Neural cell (in vitro differentiated cells): ENCODE results near the gene PBX3. TPM values are rescaled to one million over a fixed set of nuclear protein-coding genes. Genes with fewer than 3 reads are reported as not detected.

ENCODE experiments used
- H2AFZ ChIP-seq: fragments of 200-600, 300-800 bp; sonication (generic), shearing (Covaris generic); 2 replicates; pipeline ENCODE4 v1.6.0; 2014; ENCODE audit warnings: low read depth, mild to moderate bottlenecking, antibody characterized with exemption, low read length, moderate library complexity
- H3F3A ChIP-seq: fragments of 200-600 bp; shearing (Covaris generic); 2 replicates; pipeline ENCODE4 v1.6.1; 2016; ENCODE audit warnings: mild to moderate bottlenecking, moderate library complexity, mixed read lengths, antibody characterized with exemption, low read length; ENCODE audit not compliant: insufficient read depth, poor library complexity, severe bottlenecking
- H3K27ac ChIP-seq: fragments of 200-600, 300-800 bp; sonication (generic), shearing (Covaris generic); 2 replicates; pipeline ENCODE4 v1.5.1; 2014; ENCODE audit warnings: mild to moderate bottlenecking, low read length, moderate library complexity
- H3K27me3 ChIP-seq: fragments of 300-800, 200-600 bp; sonication (generic), shearing (Covaris generic); 2 replicates; pipeline ENCODE4 v1.6.0; 2014; ENCODE audit warnings: mild to moderate bottlenecking, low read depth, low read length, moderate library complexity; ENCODE audit not compliant: insufficient read depth
- H3K36me3 ChIP-seq: fragments of 300-800, 200-600 bp; sonication (generic), shearing (Covaris generic); 2 replicates; pipeline ENCODE4 v1.5.1; 2014; ENCODE audit warnings: mild to moderate bottlenecking, antibody characterized with exemption, low read length, moderate library complexity; ENCODE audit not compliant: insufficient read depth
- H3K4me2 ChIP-seq: fragments of 300-800, 200-600 bp; sonication (generic), shearing (Covaris generic); 2 replicates; pipeline ENCODE4 v1.6.0; 2014; ENCODE audit warnings: mild to moderate bottlenecking, low read length
- H3K4me3 ChIP-seq: fragments of 300-800, 200-600 bp; sonication (generic), shearing (Covaris generic); 2 replicates; pipeline ENCODE4 v1.5.1; 2014; ENCODE audit warnings: mild to moderate bottlenecking, low read length, moderate library complexity
- H3K79me2 ChIP-seq: fragments of 200-600 bp; shearing (Covaris generic); replicated peaks from 2 replicates; pipeline ENCODE4 v1.6.0; 2014; ENCODE audit warnings: mild to moderate bottlenecking, low read length, moderate library complexity; ENCODE audit not compliant: insufficient read depth
- H3K9ac ChIP-seq: fragments of 300-800, 200-600 bp; sonication (generic), shearing (Covaris generic); 2 replicates; pipeline ENCODE4 v1.6.1; 2016; ENCODE audit warnings: mild to moderate bottlenecking, low read length, mixed read lengths
- H3K9me2 ChIP-seq: fragments of 200-600 bp; shearing (Covaris generic); 2 replicates; pipeline ENCODE4 v1.6.1; 2016; ENCODE audit warnings: mild to moderate bottlenecking, low read length, mixed read lengths; ENCODE audit not compliant: insufficient read depth
- H3K9me3 ChIP-seq: fragments of 200-600, 300-800 bp; sonication (generic), shearing (Covaris generic); 2 replicates; pipeline ENCODE4 v1.6.1; 2016; ENCODE audit warnings: mild to moderate bottlenecking, mixed run types, low read length, moderate library complexity, mixed read lengths
- H4K20me1 ChIP-seq: fragments of 200-600 bp; shearing (Covaris generic); 2 replicates; pipeline ENCODE4 v1.6.1; 2016; ENCODE audit warnings: mild to moderate bottlenecking, mixed run types; ENCODE audit not compliant: insufficient read depth
- EP300 ChIP-seq: fragments of 450-650 bp; conservative IDR thresholded peaks from 2 replicates; pipeline ENCODE4 v1.6.1; 2014; ENCODE audit warnings: antibody characterized with exemption, mild to moderate bottlenecking, moderate library complexity; ENCODE audit not compliant: poor library complexity, severe bottlenecking
- EZH2 ChIP-seq: fragments of 200-600, 300-800 bp; shearing (Covaris generic), sonication (generic); IDR thresholded peaks from 2 replicates; pipeline ENCODE4 v1.6.1; 2014; ENCODE audit warnings: antibody characterized with exemption, low read length, borderline replicate concordance, mild to moderate bottlenecking; ENCODE audit not compliant: insufficient read depth, poor library complexity, severe bottlenecking
- MXI1 ChIP-seq: fragments of 450-650 bp; conservative IDR thresholded peaks from 2 replicates; pipeline ENCODE4 v1.6.1; 2014; ENCODE audit warnings: antibody characterized with exemption, mild to moderate bottlenecking; ENCODE audit not compliant: poor library complexity, severe bottlenecking
- POLR2AphosphoS5 ChIP-seq: IDR thresholded peaks from 2 replicates; pipeline ENCODE4 v1.6.1; 2012
- RAD21 ChIP-seq: fragments of 450-650 bp; conservative IDR thresholded peaks from 2 replicates; pipeline ENCODE4 v1.6.1; 2014; ENCODE audit warnings: antibody characterized with exemption, mild to moderate bottlenecking, moderate library complexity
- SMC3 ChIP-seq: fragments of 450-650 bp; conservative IDR thresholded peaks from 2 replicates; pipeline ENCODE4 v1.6.1; 2014; ENCODE audit warnings: antibody characterized with exemption, mild to moderate bottlenecking, moderate library complexity; ENCODE audit not compliant: poor library complexity
- TAF1 ChIP-seq: IDR thresholded peaks from 2 replicates; pipeline ENCODE4 v1.6.1; 2012; ENCODE audit warnings: low read depth
- polyA plus RNA-seq: library from polyadenylated mRNA; depleted of rRNA; stranded (reverse); fragments of >200 nt; gene quantifications from 2 replicates; pipeline ENCODE4 v1.2.3, GENCODE V29; 2014
- TF ChIP-seq, protein P1 (sequence below): fragments of 450-650 bp; IDR thresholded peaks from 2 replicates; pipeline ENCODE4 v1.5.1; 2014; ENCODE audit warnings: antibody characterized with exemption, mild to moderate bottlenecking, moderate library complexity; ENCODE audit not compliant: poor library complexity, severe bottlenecking
- TF ChIP-seq, protein P2 (sequence below): IDR thresholded peaks from 2 replicates; pipeline ENCODE4 v1.6.1; 2012; ENCODE audit warnings: borderline replicate concordance

Gene PBX3
- polyA plus RNA-seq, 1 donor from 2014 or later, result 398 TPM

DNA sequence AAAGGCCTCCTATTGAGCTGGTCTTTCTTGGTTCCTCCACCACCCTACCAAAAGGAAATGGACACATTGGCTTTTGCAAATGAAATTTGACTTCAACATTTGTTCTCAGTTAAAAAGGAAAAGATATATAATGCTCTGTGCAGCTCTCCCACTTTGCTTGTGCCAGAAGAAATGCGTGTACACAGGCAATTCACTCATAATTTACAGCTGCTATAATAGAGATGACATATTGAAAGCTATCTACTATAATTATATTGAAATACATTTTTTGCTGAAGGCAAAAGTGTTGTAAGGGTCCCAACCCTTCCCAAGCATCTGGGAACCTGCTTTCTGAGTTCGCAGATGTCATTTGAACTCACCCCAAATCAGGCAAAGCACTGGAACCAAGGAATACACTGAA lies 173.2 kb downstream of the PBX3 start:
- Histone ChIP-seq H3K9me2 (no peaks in the 10 kb centered on the region), H4K20me1 (no peaks in the 10 kb centered on the region), H3K9ac (no peak overlapping the region), H3K79me2 (peaks cover 49% of the 10 kb centered on the region), H3K27ac (peak overlapping the region; percentile 52), H3K27me3 (no peaks in the 10 kb centered on the region), H3F3A (no peaks in the 10 kb centered on the region), H3K4me2 (no peak overlapping the region), H3K4me3 (peak overlapping the region; percentile 23), H3K36me3 (peaks cover 3% of the 10 kb centered on the region), H3K9me3 (no peaks in the 10 kb centered on the region), H2AFZ (no peak overlapping the region)
- no peak for TF ChIP-seq SMC3
- TF ChIP-seq, protein P1, sequence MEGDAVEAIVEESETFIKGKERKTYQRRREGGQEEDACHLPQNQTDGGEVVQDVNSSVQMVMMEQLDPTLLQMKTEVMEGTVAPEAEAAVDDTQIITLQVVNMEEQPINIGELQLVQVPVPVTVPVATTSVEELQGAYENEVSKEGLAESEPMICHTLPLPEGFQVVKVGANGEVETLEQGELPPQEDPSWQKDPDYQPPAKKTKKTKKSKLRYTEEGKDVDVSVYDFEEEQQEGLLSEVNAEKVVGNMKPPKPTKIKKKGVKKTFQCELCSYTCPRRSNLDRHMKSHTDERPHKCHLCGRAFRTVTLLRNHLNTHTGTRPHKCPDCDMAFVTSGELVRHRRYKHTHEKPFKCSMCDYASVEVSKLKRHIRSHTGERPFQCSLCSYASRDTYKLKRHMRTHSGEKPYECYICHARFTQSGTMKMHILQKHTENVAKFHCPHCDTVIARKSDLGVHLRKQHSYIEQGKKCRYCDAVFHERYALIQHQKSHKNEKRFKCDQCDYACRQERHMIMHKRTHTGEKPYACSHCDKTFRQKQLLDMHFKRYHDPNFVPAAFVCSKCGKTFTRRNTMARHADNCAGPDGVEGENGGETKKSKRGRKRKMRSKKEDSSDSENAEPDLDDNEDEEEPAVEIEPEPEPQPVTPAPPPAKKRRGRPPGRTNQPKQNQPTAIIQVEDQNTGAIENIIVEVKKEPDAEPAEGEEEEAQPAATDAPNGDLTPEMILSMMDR, result no peak
- TF ChIP-seq EZH2, result no peak
- no peak for TF ChIP-seq TAF1
- TF ChIP-seq, protein P2, sequence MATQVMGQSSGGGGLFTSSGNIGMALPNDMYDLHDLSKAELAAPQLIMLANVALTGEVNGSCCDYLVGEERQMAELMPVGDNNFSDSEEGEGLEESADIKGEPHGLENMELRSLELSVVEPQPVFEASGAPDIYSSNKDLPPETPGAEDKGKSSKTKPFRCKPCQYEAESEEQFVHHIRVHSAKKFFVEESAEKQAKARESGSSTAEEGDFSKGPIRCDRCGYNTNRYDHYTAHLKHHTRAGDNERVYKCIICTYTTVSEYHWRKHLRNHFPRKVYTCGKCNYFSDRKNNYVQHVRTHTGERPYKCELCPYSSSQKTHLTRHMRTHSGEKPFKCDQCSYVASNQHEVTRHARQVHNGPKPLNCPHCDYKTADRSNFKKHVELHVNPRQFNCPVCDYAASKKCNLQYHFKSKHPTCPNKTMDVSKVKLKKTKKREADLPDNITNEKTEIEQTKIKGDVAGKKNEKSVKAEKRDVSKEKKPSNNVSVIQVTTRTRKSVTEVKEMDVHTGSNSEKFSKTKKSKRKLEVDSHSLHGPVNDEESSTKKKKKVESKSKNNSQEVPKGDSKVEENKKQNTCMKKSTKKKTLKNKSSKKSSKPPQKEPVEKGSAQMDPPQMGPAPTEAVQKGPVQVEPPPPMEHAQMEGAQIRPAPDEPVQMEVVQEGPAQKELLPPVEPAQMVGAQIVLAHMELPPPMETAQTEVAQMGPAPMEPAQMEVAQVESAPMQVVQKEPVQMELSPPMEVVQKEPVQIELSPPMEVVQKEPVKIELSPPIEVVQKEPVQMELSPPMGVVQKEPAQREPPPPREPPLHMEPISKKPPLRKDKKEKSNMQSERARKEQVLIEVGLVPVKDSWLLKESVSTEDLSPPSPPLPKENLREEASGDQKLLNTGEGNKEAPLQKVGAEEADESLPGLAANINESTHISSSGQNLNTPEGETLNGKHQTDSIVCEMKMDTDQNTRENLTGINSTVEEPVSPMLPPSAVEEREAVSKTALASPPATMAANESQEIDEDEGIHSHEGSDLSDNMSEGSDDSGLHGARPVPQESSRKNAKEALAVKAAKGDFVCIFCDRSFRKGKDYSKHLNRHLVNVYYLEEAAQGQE, result no peak
- no peak for TF ChIP-seq EP300
- no peak for TF ChIP-seq MXI1
- TF ChIP-seq POLR2AphosphoS5, result peak; percentile 13

DNA sequence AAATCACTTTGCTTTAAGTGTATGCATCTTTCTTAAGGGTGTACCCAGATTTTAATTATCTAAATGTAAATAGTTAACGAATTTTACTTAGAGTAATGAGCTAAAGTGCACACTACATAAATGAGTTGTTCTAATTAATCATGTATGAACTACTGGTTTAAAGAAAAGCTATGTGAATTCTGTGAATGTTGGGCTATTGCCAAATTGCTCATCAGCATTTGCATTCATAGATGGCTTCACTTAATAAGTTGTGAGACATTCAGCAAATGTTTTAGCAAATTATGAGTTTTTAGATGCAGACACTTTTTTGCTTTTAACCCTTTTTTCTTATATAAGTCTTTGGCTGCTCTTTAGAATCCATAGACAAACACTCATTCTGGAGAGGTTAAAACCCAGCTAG lies 175.7 kb downstream of the PBX3 start:
- Histone ChIP-seq H3K27ac (peak overlapping the region; percentile 52), H3K9ac (no peak overlapping the region), H3K4me3 (no peak overlapping the region), H3K9me3 (no peaks in the 10 kb centered on the region), H3K36me3 (no peaks in the 10 kb centered on the region), H3F3A (no peaks in the 10 kb centered on the region), H2AFZ (no peak overlapping the region), H3K4me2 (no peak overlapping the region), H4K20me1 (no peaks in the 10 kb centered on the region), H3K27me3 (no peaks in the 10 kb centered on the region), H3K9me2 (no peaks in the 10 kb centered on the region), H3K79me2 (peaks cover 31% of the 10 kb centered on the region)
- TF ChIP-seq, protein P2, result no peak
- TF ChIP-seq MXI1, result no peak
- TF ChIP-seq TAF1, result no peak
- no peak for TF ChIP-seq POLR2AphosphoS5
- no peak for TF ChIP-seq RAD21
- TF ChIP-seq EP300, result no peak
- no peak for TF ChIP-seq SMC3
- TF ChIP-seq EZH2, result no peak
- TF ChIP-seq, protein P1, result no peak
